HG02840 (cell line): ENCODE measurements around the gene SMIM5.

Source experiments
- ATAC-seq: cut with Tn5 transposase; IDR thresholded peaks from one replicate; pipeline ENCODE4 v1.9.1; 2021; ENCODE audit warnings: mild to moderate bottlenecking, moderate library complexity, moderate number of reproducible peaks; ENCODE audit not compliant: unreplicated experiment, low FRiP score

The SMIM5 gene

GRCh38 chr17:75602644-75603043 lies 30.6 kb upstream of the SMIM5 start:
- ATAC-seq, result no peak

GRCh38 chr17:75603123-75603522 lies 30.1 kb upstream of the SMIM5 start:
- ATAC-seq, result no peak

GRCh38 chr17:75604034-75604695 lies 29.1 kb upstream of the SMIM5 start:
- ATAC-seq, result no peak

- ATAC-seq, result no peak
Measured at GRCh38 chr17:75605790-75606189, 27.4 kb upstream of the SMIM5 start.

DNA sequence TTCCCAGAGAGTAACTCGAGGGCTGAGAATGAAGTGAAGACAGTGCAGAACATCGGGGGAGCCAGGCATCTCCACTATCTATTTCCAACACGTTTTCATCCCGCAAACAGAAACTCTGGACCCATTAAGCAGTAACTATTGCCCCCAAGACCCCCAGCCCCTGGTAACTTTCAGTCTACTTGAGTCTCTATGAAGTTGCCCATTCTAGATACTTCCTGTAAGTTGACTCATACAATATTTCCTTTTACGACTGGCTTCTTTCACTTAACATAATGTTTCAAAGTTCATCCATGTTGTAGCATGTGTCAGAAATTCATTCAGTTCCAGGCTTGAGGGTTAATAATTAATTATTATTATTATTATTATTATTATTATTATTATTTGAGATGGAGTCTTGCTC lies 26.1 kb upstream of the SMIM5 start:
- ATAC-seq, result no peak

GRCh38 chr17:75610103-75610984 lies 22.9 kb upstream of the SMIM5 start:
- no peak for ATAC-seq

DNA sequence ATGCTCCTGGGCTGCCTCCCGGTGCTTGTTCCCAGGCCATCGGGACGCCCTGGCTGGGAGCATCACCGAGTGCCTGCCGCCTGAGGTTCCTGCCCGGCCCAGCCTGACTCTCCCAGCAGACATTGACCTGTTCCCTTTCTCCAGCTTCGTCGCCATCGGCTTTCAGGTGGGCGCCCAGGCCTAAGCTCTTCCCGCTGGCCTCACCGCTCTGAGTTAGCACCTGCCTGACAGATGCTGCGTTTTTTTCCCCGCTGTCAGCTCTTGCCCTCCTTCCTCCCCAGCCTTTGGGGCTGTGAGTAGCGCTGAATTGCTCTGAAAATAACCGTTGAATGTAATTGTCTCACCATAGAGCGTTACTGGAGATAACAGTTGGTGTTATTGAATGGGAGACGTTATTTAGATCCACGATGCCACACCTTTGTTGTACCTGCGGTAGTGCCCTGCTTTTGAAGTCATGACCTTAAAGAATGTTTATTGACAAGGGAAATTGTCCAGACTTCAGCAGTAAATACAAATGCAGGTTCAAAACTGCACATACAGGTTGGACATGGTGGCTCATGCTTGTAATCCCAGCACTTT lies 21.3 kb upstream of the SMIM5 start:
- ATAC-seq, result no peak

- ATAC-seq, result no peak
Measured at GRCh38 chr17:75612906-75613626, 20.2 kb upstream of the SMIM5 start.

- ATAC-seq, result no peak
Measured at GRCh38 chr17:75614006-75614405, 19.2 kb upstream of the SMIM5 start.

DNA sequence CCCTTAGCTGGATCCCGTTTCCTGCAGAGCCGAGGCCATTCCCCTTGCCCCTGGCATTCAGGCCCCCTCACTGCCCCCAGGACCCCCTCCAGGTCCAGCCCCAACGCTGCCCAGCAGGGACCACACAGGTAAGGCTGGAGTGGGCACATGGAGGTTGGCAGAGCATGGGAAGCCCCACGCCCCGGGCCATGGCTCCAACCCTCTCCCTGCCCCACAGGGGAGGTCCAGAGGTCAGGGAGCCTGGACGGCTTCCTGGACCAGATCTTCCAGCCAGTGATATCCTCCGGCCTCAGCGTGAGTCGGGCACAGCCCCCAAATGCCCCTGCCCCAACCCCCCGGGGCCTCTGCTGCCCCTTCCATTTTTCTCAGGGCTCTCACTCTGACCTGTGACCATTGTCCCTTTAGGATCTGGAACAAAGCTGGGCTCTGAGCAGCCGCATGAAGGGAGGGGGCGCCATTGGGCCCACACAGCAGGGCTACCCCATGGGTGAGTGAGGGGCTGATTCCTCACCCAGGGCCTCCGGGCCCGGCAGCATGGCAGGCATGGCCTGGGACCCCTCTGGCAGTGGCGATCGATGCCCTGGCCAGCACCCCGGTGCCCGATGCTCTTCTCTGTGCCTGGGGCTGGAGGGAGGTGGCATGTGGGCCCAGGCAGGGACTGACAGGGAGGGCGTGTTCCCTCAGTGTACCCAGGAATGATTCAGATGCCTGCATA lies 18.5 kb upstream of the SMIM5 start:
- no peak for ATAC-seq

DNA sequence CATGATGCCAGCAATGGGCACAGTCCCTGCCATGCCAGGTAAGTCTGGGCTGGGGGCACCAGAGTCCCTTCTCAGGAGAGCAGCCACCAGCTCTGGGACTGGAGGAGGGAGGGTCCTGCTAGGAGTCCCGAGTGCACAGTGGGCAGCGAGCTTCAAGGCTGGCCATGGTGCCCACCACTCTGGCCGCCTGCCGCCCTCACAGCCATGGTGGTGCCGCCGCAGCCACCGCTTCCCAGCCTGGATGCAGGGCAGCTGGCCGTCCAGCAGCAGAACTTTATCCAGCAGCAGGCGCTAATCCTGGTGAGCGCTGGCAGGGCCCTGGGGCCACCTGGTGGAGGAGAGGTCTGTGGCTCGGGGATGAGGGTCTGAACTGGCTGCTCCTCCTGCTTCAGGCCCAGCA lies 17.9 kb upstream of the SMIM5 start:
- no peak for ATAC-seq

DNA sequence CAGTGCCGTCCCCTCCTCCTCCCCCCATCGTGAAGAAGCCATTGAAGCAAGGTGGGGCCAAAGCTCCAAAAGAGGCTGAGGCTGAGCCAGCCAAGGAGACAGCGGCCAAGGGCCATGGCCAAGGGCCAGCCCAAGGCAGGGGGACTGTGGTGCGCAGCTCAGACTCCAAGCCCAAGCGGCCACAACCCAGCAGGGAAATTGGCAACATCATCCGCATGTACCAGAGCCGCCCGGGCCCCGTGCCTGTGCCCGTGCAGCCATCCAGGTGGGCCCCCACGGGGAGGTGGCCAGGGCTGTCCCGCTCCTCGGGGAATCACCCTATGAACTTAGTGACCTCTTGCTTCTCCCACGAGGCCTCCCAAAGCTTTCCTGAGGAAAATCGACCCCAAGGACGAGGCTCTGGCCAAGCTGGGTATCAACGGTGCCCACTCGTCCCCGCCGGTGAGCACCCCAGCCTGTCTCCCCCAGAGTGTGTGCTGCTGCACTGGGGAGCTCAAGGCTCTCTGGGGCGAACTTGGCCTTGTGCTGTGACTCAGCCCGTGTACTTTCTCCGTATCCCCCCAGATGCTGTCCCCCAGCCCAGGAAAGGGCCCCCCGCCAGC lies 16.6 kb upstream of the SMIM5 start:
- no peak for ATAC-seq

DNA sequence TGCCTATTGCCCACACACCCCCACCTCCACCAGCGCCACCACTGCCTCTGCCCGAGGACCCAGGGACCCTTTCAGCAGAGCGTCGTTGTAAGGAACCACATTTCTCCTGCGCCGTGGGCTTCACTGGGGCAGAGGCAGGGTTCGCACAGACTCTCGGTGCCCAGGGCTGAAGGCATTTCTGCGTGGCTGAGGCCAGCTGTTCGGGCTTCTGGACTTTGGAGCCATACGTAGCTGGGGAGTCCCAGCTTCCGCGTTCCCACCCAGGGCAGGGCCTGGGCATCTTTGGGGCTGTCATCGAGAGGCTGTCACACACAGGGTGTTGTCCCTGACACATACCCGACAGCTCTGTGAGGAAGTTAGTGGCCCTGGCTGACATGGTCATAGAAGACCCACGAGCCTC lies 16.0 kb upstream of the SMIM5 start:
- ATAC-seq, result no peak

DNA sequence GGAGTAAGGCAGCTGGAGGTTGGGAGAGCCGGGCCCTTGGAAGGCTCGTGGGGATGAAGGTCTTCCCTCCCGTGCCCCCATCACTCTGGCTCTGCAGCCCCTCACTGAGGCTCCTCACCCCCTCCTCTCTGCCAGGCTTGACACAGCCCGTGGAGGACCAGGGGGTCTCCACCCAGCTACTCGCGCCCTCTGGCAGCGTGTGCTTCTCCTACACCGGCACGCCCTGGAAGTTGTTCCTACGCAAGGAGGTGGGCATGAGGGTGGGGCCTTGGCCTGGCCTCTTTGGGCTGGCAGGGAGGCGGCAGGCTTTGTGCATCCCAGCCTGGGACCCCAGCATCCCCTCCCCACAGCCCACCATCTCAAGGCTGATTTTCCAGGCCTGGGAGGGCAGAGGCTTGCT lies 15.6 kb upstream of the SMIM5 start:
- no peak for ATAC-seq

DNA sequence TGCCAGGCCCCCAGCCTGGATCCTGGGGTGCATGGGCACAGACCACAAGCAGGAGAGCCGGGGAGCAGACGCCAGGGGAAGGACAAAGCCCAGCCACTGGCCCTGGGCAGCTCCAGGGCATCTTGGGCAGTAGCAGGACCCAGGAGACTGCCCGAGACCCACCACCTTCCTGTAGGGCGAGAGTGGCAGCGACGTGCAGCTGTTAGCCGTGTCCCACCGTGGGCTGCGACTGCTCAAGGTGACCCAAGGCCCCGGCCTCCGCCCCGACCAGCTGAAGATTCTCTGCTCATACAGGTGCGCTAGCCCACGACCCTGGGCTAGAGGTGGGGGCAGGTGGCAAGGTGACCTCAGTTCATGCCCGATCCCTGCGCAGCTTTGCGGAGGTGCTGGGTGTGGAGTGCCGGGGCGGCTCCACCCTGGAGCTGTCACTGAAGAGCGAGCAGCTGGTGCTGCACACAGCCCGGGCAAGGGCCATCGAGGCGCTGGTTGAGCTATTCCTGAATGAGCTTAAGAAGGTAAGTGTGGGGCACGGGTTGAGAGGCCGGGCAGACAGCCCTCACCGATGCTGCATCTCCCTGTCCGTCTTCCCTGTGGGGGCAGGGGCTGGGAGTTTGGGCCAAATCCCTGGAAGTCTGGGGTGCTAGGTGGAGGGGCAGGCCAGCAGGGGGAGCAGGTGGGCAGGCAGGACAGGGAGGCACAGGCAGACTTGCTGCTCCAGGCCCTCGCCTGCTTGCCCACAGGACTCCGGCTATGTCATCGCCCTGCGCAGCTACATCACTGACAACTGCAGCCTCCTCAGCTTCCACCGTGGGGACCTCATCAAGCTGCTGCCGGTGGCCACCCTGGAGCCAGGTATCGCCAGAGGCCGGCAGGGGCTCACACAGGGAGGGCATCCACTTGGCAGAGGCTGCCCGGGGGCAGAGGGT lies 13.5 kb upstream of the SMIM5 start:
- no peak for ATAC-seq

DNA sequence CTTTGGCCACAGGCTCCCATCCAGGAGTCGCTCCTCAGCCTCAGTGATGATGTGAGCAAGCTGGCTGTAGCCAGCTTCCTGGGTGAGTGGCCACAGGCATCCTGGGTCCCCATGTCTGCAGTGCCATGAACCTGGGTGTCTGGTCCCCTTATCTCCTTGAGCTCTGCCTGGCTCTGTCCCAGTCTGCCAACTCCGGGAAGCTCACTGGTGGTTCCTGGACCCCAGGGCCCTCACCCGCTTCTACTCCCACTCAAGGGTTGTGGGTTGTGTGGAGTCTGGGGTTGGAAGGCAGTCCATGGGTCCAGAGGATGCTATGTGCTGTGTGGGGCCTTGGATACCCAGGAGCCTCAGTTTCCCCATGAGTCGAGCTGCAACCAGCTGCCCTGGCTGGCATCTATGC lies 11.7 kb upstream of the SMIM5 start:
- no peak for ATAC-seq

- no peak for ATAC-seq
Measured at GRCh38 chr17:75622076-75622475, 11.2 kb upstream of the SMIM5 start.

- no peak for ATAC-seq
Measured at GRCh38 chr17:75622771-75623273, 10.4 kb upstream of the SMIM5 start.

DNA sequence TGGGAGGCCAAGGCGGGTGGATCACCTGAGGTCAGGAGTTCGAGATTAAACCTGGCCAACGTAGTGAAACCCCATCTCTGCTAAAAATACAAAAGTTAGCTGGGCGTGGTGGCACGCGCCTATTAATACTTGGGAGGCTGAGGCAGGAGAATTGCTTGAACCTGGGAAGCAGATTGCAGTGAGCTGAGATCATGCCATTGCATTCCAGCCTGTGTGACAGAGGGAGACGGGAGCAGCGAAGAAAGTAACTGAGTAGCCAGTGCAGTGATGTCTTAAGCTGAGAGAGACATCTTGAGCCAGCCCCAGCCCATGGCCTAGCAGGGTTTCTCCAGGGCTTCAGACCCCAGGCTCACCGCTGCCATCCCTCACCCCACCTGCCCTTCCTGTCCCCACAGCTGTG lies 9.8 kb upstream of the SMIM5 start:
- ATAC-seq, result no peak
